HepG2 (cell line): Measurements from ENCODE around the gene PPP1R15B. TPM values are rescaled to one million over a fixed set of nuclear protein-coding genes. Genes with fewer than 3 reads are reported as not detected.

ENCODE experiments used
- ATAC-seq: fragments of 200-7000 bp; cut with Tn5 transposase; 3 replicates; pipeline ENCODE4 v1.9.1; 2020; ENCODE audit warnings: mild to moderate bottlenecking, moderate library complexity
- BruUV-seq: library from RNA; stranded (reverse); fragments of 400-500 nt; replicated peaks from 2 replicates; lab custom pipeline; 2021; lab: Mats Ljungman, UMichigan
- CTCF ChIA-PET: fragments of 300-600 bp; formaldehyde crosslinking; extraction: SDS; loops from one replicate; lab custom pipeline; 2021; ENCODE audit warnings: low total read pairs, inconsistent platforms, low intra/inter-chr PET ratio; lab: Yijun Ruan, JAX
- POLR2A ChIA-PET: fragments of 350-600 bp; sonication (Branson Sonifier 250); formaldehyde crosslinking; loops from one replicate; lab custom pipeline; 2020; ENCODE audit warnings: antibody characterized with exemption, inconsistent platforms; lab: Yijun Ruan, JAX
- DNase-seq: peaks from one replicate; pipeline ENCODE4 v3.0.0-alpha.2; 2015; ENCODE audit warnings: low spot score
- FAIRE-seq: peaks from 3 replicates; lab custom pipeline; 2011; peaks lifted over from hg19 to GRCh38; lab: Jason Lieb, UNC
- H2AFZ ChIP-seq: one replicate; pipeline ENCODE4 v1.6.1; 2011; ENCODE audit warnings: low read length, inconsistent platforms
- H3K27ac ChIP-seq: fragments of 300-600 bp; 3 replicates; pipeline ENCODE4 v1.8.0; 2011; ENCODE audit warnings: mixed run types, mild to moderate bottlenecking, mixed read lengths, low read length, inconsistent platforms; ENCODE audit not compliant: insufficient read depth; ENCODE audit errors: extremely low read length
- H3K27me3 ChIP-seq, 2 experiments: fragments of 200-600 bp in 1 of 2; 2 replicates in 1 of 2; 3 replicates in 1 of 2; pipeline versions ENCODE4 v1.6.0 to v1.8.0; 2011; ENCODE audit warnings: low read length in 2 of 2, mild to moderate bottlenecking in 2 of 2, moderate library complexity in 2 of 2, inconsistent platforms in 1 of 2; ENCODE audit not compliant: insufficient read depth in 2 of 2, control insufficient read depth in 1 of 2
- H3K36me3 ChIP-seq, 2 experiments: fragments of 200-600 bp in 1 of 2; replicated peaks in 1 of 2; 2 replicates in 1 of 2; 3 replicates in 1 of 2; pipeline versions ENCODE4 v1.5.1 to v1.8.0; 2011; ENCODE audit warnings: low read length in 2 of 2, inconsistent platforms in 1 of 2; ENCODE audit not compliant: insufficient read depth in 2 of 2, control insufficient read depth in 1 of 2
- H3K4me1 ChIP-seq: 2 replicates; pipeline ENCODE4 v1.5.1; 2012; ENCODE audit warnings: low read length, inconsistent platforms; ENCODE audit not compliant: insufficient read depth
- H3K4me2 ChIP-seq: 2 replicates; pipeline ENCODE4 v1.6.0; 2011; ENCODE audit warnings: low read depth, low read length, inconsistent platforms
- H3K4me3 ChIP-seq, 3 experiments: fragments of 200-600 bp in 1 of 3; sonication (generic), shearing (Covaris generic) in 1 of 3; replicated peaks in 1 of 3; 2 replicates each; pipeline ENCODE4 v1.5.1; 2011 to 2016; ENCODE audit warnings: low read length in 3 of 3, inconsistent platforms in 2 of 3, low read depth in 2 of 3, mild to moderate bottlenecking in 2 of 3, control low read depth in 1 of 3, mixed read lengths in 1 of 3; ENCODE audit not compliant: insufficient read depth in 1 of 3
- H3K79me2 ChIP-seq: one replicate; pipeline ENCODE4 v1.6.1; 2011; ENCODE audit warnings: low read length, inconsistent platforms; ENCODE audit not compliant: insufficient read depth
- H3K9ac ChIP-seq: 2 replicates; pipeline ENCODE4 v1.6.0; 2011; ENCODE audit warnings: mild to moderate bottlenecking, low read depth, low read length, inconsistent platforms; ENCODE audit not compliant: insufficient read depth
- H3K9me3 ChIP-seq: 2 replicates; pipeline ENCODE4 v1.5.1; 2012; ENCODE audit warnings: mild to moderate bottlenecking, low read length
- H4K20me1 ChIP-seq: 2 replicates; pipeline ENCODE4 v1.6.0; 2011; ENCODE audit warnings: inconsistent platforms, mild to moderate bottlenecking, low read length, moderate library complexity; ENCODE audit not compliant: insufficient read depth
- CEBPG ChIP-seq: IDR thresholded peaks from 2 replicates; pipeline ENCODE4 v1.6.1; 2016
- CERS6 ChIP-seq: sonication (generic); formaldehyde crosslinking; IDR thresholded peaks from 2 replicates; pipeline ENCODE4 v1.5.0; 2020; ENCODE audit warnings: missing genetic modification reagents
- EP300 ChIP-seq, 3 experiments: sonication (generic) in 1 of 3; formaldehyde crosslinking in 1 of 3; IDR thresholded peaks; 2 replicates each; pipeline versions ENCODE4 v1.5.1 to v1.6.1; 2011 to 2020; ENCODE audit warnings: low read depth in 2 of 3, low read length in 2 of 3, borderline replicate concordance in 1 of 3, improper control_type of control experiment in 1 of 3, mild to moderate bottlenecking in 1 of 3, missing genetic modification reagents in 1 of 3, moderate library complexity in 1 of 3
- FOXA3 ChIP-seq: IDR thresholded peaks from 2 replicates; pipeline ENCODE4 v1.6.1; 2016; ENCODE audit warnings: missing genetic modification reagents, missing compliant biosample characterization
- GATAD2A ChIP-seq: IDR thresholded peaks from 2 replicates; pipeline ENCODE4 v1.6.1; 2016
- HNF4A ChIP-seq: sonication (generic); formaldehyde crosslinking; IDR thresholded peaks from 2 replicates; pipeline ENCODE4 v1.4.0; 2020; ENCODE audit warnings: missing genetic modification reagents
- HNF4G ChIP-seq, 2 experiments: sonication (generic) in 1 of 2; formaldehyde crosslinking in 1 of 2; IDR thresholded peaks; 2 replicates each; pipeline versions ENCODE4 v1.4.0 to v1.6.1; 2011 to 2020; ENCODE audit warnings: borderline replicate concordance in 2 of 2, low read depth in 2 of 2, mild to moderate bottlenecking in 2 of 2, low read length in 1 of 2, missing genetic modification reagents in 1 of 2, moderate library complexity in 1 of 2
- KDM2A ChIP-seq: sonication (generic); formaldehyde crosslinking; IDR thresholded peaks from 2 replicates; pipeline ENCODE4 v1.4.0; 2020; ENCODE audit warnings: low read depth, missing genetic modification reagents, borderline replicate concordance
- PATZ1 ChIP-seq: sonication (generic); formaldehyde crosslinking; IDR thresholded peaks from 2 replicates; pipeline ENCODE4 v1.4.0; 2020; ENCODE audit warnings: missing genetic modification reagents
- PAXIP1 ChIP-seq: sonication (generic); formaldehyde crosslinking; conservative IDR thresholded peaks from 2 replicates; pipeline ENCODE4 v1.4.0; 2020; ENCODE audit warnings: mild to moderate bottlenecking, missing genetic modification reagents, moderate library complexity
- PBX2 ChIP-seq: IDR thresholded peaks from 2 replicates; pipeline ENCODE4 v1.6.1; 2016; ENCODE audit warnings: control low read depth
- U2AF2 ChIP-seq: fragments of 200-400 bp; formaldehyde crosslinking; IDR thresholded peaks from 2 replicates; pipeline ENCODE4 v1.6.1; 2017; ENCODE audit warnings: low read depth, mild to moderate bottlenecking, low read length
- ZKSCAN5 ChIP-seq: sonication (generic); formaldehyde crosslinking; IDR thresholded peaks from 2 replicates; pipeline ENCODE4 v1.5.1; 2020; ENCODE audit warnings: mild to moderate bottlenecking, missing genetic modification reagents
- ZNF224 ChIP-seq: sonication (generic); formaldehyde crosslinking; IDR thresholded peaks from 2 replicates; pipeline ENCODE4 v1.5.0; 2020; ENCODE audit warnings: mild to moderate bottlenecking, missing genetic modification reagents
- ZNF256 ChIP-seq: sonication (generic); formaldehyde crosslinking; conservative IDR thresholded peaks from 2 replicates; pipeline ENCODE4 v1.4.0; 2020; ENCODE audit warnings: missing genetic modification reagents
- ZNF292 ChIP-seq: sonication (generic); formaldehyde crosslinking; IDR thresholded peaks from 2 replicates; pipeline ENCODE4 v1.8.1; 2022; ENCODE audit warnings: mild to moderate bottlenecking, low read depth, missing genetic modification reagents, borderline replicate concordance
- WGBS: methylation state at CpG from one replicate; pipeline ENCODE4 v1.1.6; 2017; ENCODE audit warnings: low lambda C conversion rate; 5-methylcytosine and 5-hydroxymethylcytosine counted together
- in situ Hi-C: cut with HindIII; loops from 2 replicates; pipeline ENCODE4 v1.10.0; 2017; ENCODE audit warnings: low pct_unique_long_range_greater_than_20kb; ENCODE audit not compliant: extremely low pct_ligation_motif_present
- intact Hi-C: fragments of 100-400 bp; cut with micrococcal nuclease; formaldehyde crosslinking; loops from one replicate; pipeline ENCODE4 v1.10.0; 2022; ENCODE audit not compliant: unreplicated experiment
- polyA plus RNA-seq, 8 experiments: library from polyadenylated mRNA; depleted of rRNA in 3 of 8; stranded (reverse) in 7 of 8; unstranded in 1 of 8; fragments of >200 nt; fragmentation: Illumina TruSeq in 4 of 8; extraction: Trizol in 4 of 8; gene quantifications; 2 replicates each; pipeline versions ENCODE4 v1.2.1 to v1.2.3, GENCODE V29; 2011 to 2016; ENCODE audit warnings: low read depth in 4 of 8, missing spikeins in 1 of 8, mixed read lengths in 1 of 8; ENCODE audit not compliant: insufficient read depth in 1 of 8
- total RNA-seq, 5 experiments: library from RNA; depleted of rRNA; stranded (reverse); fragments of >200 nt; fragmentation: Illumina TruSeq; extraction: Trizol; gene quantifications; 2 replicates each; pipeline ENCODE4 v1.2.3, GENCODE V29; 2016; ENCODE audit warnings: low read depth in 1 of 5

Gene PPP1R15B
- total and polyA plus RNA-seq, 2 of the 13 experiments (the other 11 are each of a cell fraction or from before 2014, with no cell fraction given), result 13.4 to 23.8 TPM

- DNase-seq (peak; percentile 56), ATAC-seq (peak; percentile 79), FAIRE-seq (peak; percentile 77)
- H3K4me3 ChIP-seq, result no peak overlapping the region
- H3K4me2 ChIP-seq, result no peak overlapping the region
- BruUV-seq, result no TSS peak
- H3K4me1 ChIP-seq, result peaks cover 16% of the 10 kb centered on the region
- 55% methylated on average over 4 of the region's 4 CpGs for WGBS
- H3K79me2 ChIP-seq, result no peaks in the 10 kb centered on the region
- intact Hi-C loops (no loop called here), in situ Hi-C loops (no loop called here)
- H3K9me3 ChIP-seq, result no peaks in the 10 kb centered on the region
- POLR2A ChIA-PET, result interaction anchor here (0.7 to 1.5 kb wide), 3 partner anchors 8 to 59 kb away, joined by 3 to 6 read pairs (median 3); partner anchors contain the start of gene PIK3C2B
- no peak overlapping the region for H3K9ac ChIP-seq
- CTCF ChIA-PET, result no interaction called here
- H2AFZ ChIP-seq, result no peak overlapping the region
- H3K27me3 ChIP-seq, result no peaks in the 10 kb centered on the region
- H4K20me1 ChIP-seq, result no peaks in the 10 kb centered on the region
- peaks cover 11 to 26% of the 10 kb centered on the region in 2 experiments; a peak in 4 of 5 replicates for H3K36me3 ChIP-seq
- H3K27ac ChIP-seq, result peak overlapping the region; percentile 31
- TF ChIP-seq GATAD2A, result peak; percentile 70
- TF ChIP-seq U2AF2, result no peak
- no peak for TF ChIP-seq CERS6
- no peak for TF ChIP-seq PBX2 (CRISPR knock-in tag)
- peak in 1 of 2 experiments; percentile 39; a peak in 1 of 4 replicates for TF ChIP-seq EP300 (IDR thresholded peaks at IDR 0.05; ENCODE audit: low read depth in 2 of 2, low read length in 2 of 2)
- no peak for TF ChIP-seq EP300 (CRISPR knock-in tag; IDR thresholded peaks at IDR 0.05; ENCODE audit: borderline replicate concordance)
- TF ChIP-seq ZKSCAN5 (CRISPR knock-in tag), result peak; percentile 77; the same call in 1 of the 2 replicates
- TF ChIP-seq HNF4G (IDR thresholded peaks at IDR 0.05; ENCODE audit: borderline replicate concordance, low read depth, low read length), result peak; percentile 71; the same call in 1 of the 2 replicates
- no peak for TF ChIP-seq HNF4G (CRISPR knock-in tag; IDR thresholded peaks at IDR 0.05; ENCODE audit: borderline replicate concordance, low read depth)
- peak; percentile 38; the same call in 1 of the 2 replicates for TF ChIP-seq PAXIP1 (CRISPR knock-in tag)
- TF ChIP-seq HNF4A, result peak; percentile 65
- TF ChIP-seq KDM2A (CRISPR knock-in tag), result no peak
- 0 out of 2 replicates have a peak, but pooled peaks have one; percentile 24 for TF ChIP-seq PATZ1 (CRISPR knock-in tag)
- peak; percentile 32; the same call in 1 of the 2 replicates for TF ChIP-seq ZNF292 (CRISPR knock-in tag)
- TF ChIP-seq ZNF256 (CRISPR knock-in tag), result no peak
- TF ChIP-seq CEBPG (CRISPR knock-in tag), result peak; percentile 93
- TF ChIP-seq ZNF224, result no peak
- TF ChIP-seq FOXA3 (CRISPR knock-in tag), result peak; percentile 29; the same call in 1 of the 2 replicates
Measured at GRCh38 chr1:204435381-204435831, 23.8 kb upstream of the PPP1R15B start.
